Spleen (tissue), 7 donors: Measurements from ENCODE around the gene H6PD.

ENCODE experiments used
- CTCF ChIP-seq, 11 experiments: fragments of 200-600 bp in 7 of 11; fragments of 450-650 bp in 4 of 11; sonication (generic) in 4 of 11; IDR thresholded peaks in 8 of 11; conservative IDR thresholded peaks in 3 of 11; 1 replicate in 7 of 11; 2 replicates in 4 of 11; pipeline versions ENCODE4 v1.4.0 to v1.8.0; 2016 to 2021; ENCODE audit warnings: antibody characterized with exemption in 11 of 11, inconsistent platforms in 4 of 11, mild to moderate bottlenecking in 1 of 11
- POLR2A ChIP-seq, 3 donors: fragments of 450-650 bp; IDR thresholded peaks; one replicate each; pipeline ENCODE4 v1.5.1; 2017; ENCODE audit warnings: antibody characterized with exemption in 3 of 3, mild to moderate bottlenecking in 1 of 3
- POLR2AphosphoS5 ChIP-seq, 3 donors: sonication (generic); formaldehyde crosslinking; IDR thresholded peaks; one replicate each; pipeline ENCODE4 v1.5.1; 2017; ENCODE audit warnings: antibody characterized with exemption in 3 of 3
- donor health status: DM: no; HTN: no; CAD: no; lungs with moderate emphysema.
- donor health status: DM: no; HTN: no; CAD: no.
- donor health status: DM: no; HTN: no; CAD: no.

GRCh38 chr1:9234223-9235095 is at the start of gene H6PD:
- peak; percentile 56 to 88 (median 79) for TF ChIP-seq CTCF (IDR thresholded peaks at IDR 0.05 in 8 of 11, conservative IDR thresholded peaks at IDR 0.05 in 3 of 11)
- TF ChIP-seq POLR2AphosphoS5 (IDR thresholded peaks at IDR 0.05), result peak; percentile 92 to 94 (median 93)
- peak in 2 of 3 donors; percentile 12 to 49 for TF ChIP-seq POLR2A (IDR thresholded peaks at IDR 0.05)
